Panc1 (cell line): Measurements from ENCODE around the gene CS.

Experiments used
- CTCF ChIP-seq: fragments of 450-650 bp; IDR thresholded peaks from 2 replicates; pipeline ENCODE4 v1.5.1; 2017; ENCODE audit warnings: mild to moderate bottlenecking
- REST ChIP-seq, 2 experiments: IDR thresholded peaks; 2 replicates each; pipeline ENCODE4 v1.6.1; 2011 to 2012; ENCODE audit warnings: low read depth in 2 of 2, control low read depth in 1 of 2, low read length in 1 of 2, mild to moderate bottlenecking in 1 of 2, moderate library complexity in 1 of 2; ENCODE audit not compliant: insufficient read depth in 1 of 2

- TF ChIP-seq CTCF = no peak; the same call in 1 of the 2 replicates
- no peak for TF ChIP-seq REST (IDR thresholded peaks at IDR 0.05; ENCODE audit: insufficient read depth in 1 of 2, low read depth in 2 of 2, low read length in 1 of 2)
Observed at GRCh38 chr12:56317675-56318074, 17.5 kb upstream of the CS start.
